A549 (cell line): Measurements from ENCODE around the gene RXRA. TPM values are rescaled to one million over a fixed set of nuclear protein-coding genes. Genes with fewer than 3 reads are reported as not detected.

ENCODE experiments used
- ATAC-seq, 2 experiments: fragments of 200-7000 bp in 1 of 2; fragments of >200 bp in 1 of 2; cut with Nextera tagmentation in 1 of 2; cut with Tn5 transposase in 1 of 2; 3 replicates each; pipeline versions ENCODE4 v1.8.0 to v1.9.1; 2018 to 2020; ENCODE audit warnings: mild to moderate bottlenecking in 1 of 2, moderate library complexity in 1 of 2
- CTCF ChIA-PET: fragments of 300-600 bp; sonication (Branson Sonifier 250); formaldehyde crosslinking; extraction: SDS; loops from one replicate; lab custom pipeline; 2021; ENCODE audit warnings: antibody characterized with exemption, inconsistent platforms; lab: Yijun Ruan, JAX
- POLR2A ChIA-PET: fragments of 350-600 bp; formaldehyde crosslinking; extraction: SDS; loops from one replicate; lab custom pipeline; 2021; ENCODE audit warnings: antibody characterized with exemption, inconsistent platforms; lab: Yijun Ruan, JAX
- DNase-seq, 2 experiments: peaks; one replicate each; pipeline versions ENCODE4 v3.0.0 to v3.0.0-alpha.2; 2011 to 2016; ENCODE audit warnings: low read depth in 1 of 2, low spot score in 1 of 2
- FAIRE-seq: peaks from 2 replicates; lab custom pipeline; 2011; peaks lifted over from hg19 to GRCh38; lab: Jason Lieb, UNC
- H3K27ac ChIP-seq, 2 experiments: fragments of >200 bp; sonication (Bioruptor Twin); formaldehyde crosslinking; 3 replicates each; pipeline ENCODE4 v1.5.1; 2016 to 2017
- H3K4me1 ChIP-seq: fragments of >200 bp; sonication (Bioruptor Twin); formaldehyde crosslinking; 3 replicates; pipeline ENCODE4 v1.6.1; 2016
- H3K4me2 ChIP-seq: fragments of >200 bp; sonication (Bioruptor Twin); formaldehyde crosslinking; 3 replicates; pipeline ENCODE4 v1.6.1; 2016
- H3K4me3 ChIP-seq: fragments of >200 bp; sonication (Bioruptor Twin); formaldehyde crosslinking; 3 replicates; pipeline ENCODE4 v1.5.1; 2016
- H3K9me3 ChIP-seq: fragments of >200 bp; sonication (Bioruptor Twin); formaldehyde crosslinking; 3 replicates; pipeline ENCODE4 v1.6.1; 2016
- CHD2 ChIP-seq: fragments of 150-350 bp; IDR thresholded peaks from 2 replicates; pipeline ENCODE4 v1.6.1; 2014; ENCODE audit warnings: low read length; ENCODE audit not compliant: partially characterized antibody
- EHF ChIP-seq: fragments of 250-450 bp; sonication (Bioruptor Pico); IDR thresholded peaks from 2 replicates; pipeline ENCODE4 v1.5.0; 2020; ENCODE audit warnings: mild to moderate bottlenecking
- EHMT2 ChIP-seq: fragments of 200-600 bp; sonication (generic); IDR thresholded peaks from 2 replicates; pipeline ENCODE4 v1.6.1; 2016; ENCODE audit warnings: antibody characterized with exemption, low read depth, mild to moderate bottlenecking, moderate library complexity
- GATA3 ChIP-seq: IDR thresholded peaks from 2 replicates; pipeline ENCODE4 v1.6.1; 2012; ENCODE audit warnings: borderline replicate concordance
- HEYL ChIP-seq: fragments of 250-450 bp; sonication (Bioruptor Pico); IDR thresholded peaks from 2 replicates; pipeline ENCODE4 v1.8.0; 2021; ENCODE audit warnings: mild to moderate bottlenecking, moderate library complexity
- HOXB13 ChIP-seq: fragments of 250-450 bp; sonication (Bioruptor Pico); IDR thresholded peaks from 2 replicates; pipeline ENCODE4 v1.5.0; 2020; ENCODE audit warnings: low read depth, mild to moderate bottlenecking, moderate library complexity
- HOXB5 ChIP-seq: fragments of 250-450 bp; sonication (Bioruptor Pico); IDR thresholded peaks from 2 replicates; pipeline ENCODE4 v1.5.0; 2020; ENCODE audit warnings: mild to moderate bottlenecking, moderate library complexity
- JUNB ChIP-seq: fragments of >200 bp; sonication (Bioruptor Twin); formaldehyde crosslinking; IDR thresholded peaks from 2 replicates; pipeline ENCODE4 v1.6.1; 2016
- PHF8 ChIP-seq: fragments of 200-600 bp; sonication (generic); IDR thresholded peaks from 2 replicates; pipeline ENCODE4 v1.6.1; 2016; ENCODE audit warnings: low read depth, mild to moderate bottlenecking, antibody characterized with exemption, moderate library complexity, borderline replicate concordance
- POLR2AphosphoS2 ChIP-seq: conservative IDR thresholded peaks from 2 replicates; pipeline ENCODE4 v1.6.1; 2012; ENCODE audit warnings: low read length, improper control_type of control experiment, inconsistent platforms
- RARB ChIP-seq: fragments of 250-450 bp; sonication (Bioruptor Pico); IDR thresholded peaks from 2 replicates; pipeline ENCODE4 v1.8.0; 2021; ENCODE audit warnings: mild to moderate bottlenecking, moderate library complexity
- RNF2 ChIP-seq: fragments of 200-600 bp; sonication (generic); IDR thresholded peaks from 2 replicates; pipeline ENCODE4 v1.6.1; 2016; ENCODE audit warnings: low read depth, mild to moderate bottlenecking, antibody characterized with exemption, moderate library complexity, borderline replicate concordance
- SREBF2 ChIP-seq: fragments of 450-650 bp; IDR thresholded peaks from 2 replicates; pipeline ENCODE4 v1.6.1; 2014; ENCODE audit warnings: mild to moderate bottlenecking, moderate library complexity
- TFCP2L1 ChIP-seq: fragments of 250-450 bp; sonication (Bioruptor Pico); IDR thresholded peaks from 2 replicates; pipeline ENCODE4 v1.5.0; 2021; ENCODE audit warnings: mild to moderate bottlenecking
- ZC3H11A ChIP-seq: fragments of 450-650 bp; IDR thresholded peaks from 2 replicates; pipeline ENCODE4 v1.6.1; 2014; ENCODE audit warnings: antibody characterized with exemption, mild to moderate bottlenecking
- ZNF302 ChIP-seq: fragments of 250-450 bp; sonication (Bioruptor Pico); IDR thresholded peaks from 2 replicates; pipeline ENCODE4 v1.9.0; 2021; ENCODE audit warnings: inconsistent platforms, mild to moderate bottlenecking, moderate library complexity
- WGBS: methylation state at CpG from one replicate; pipeline ENCODE4 v1.1.6; 2017; ENCODE audit errors: missing lambda C conversion rate; 5-methylcytosine and 5-hydroxymethylcytosine counted together
- polyA plus RNA-seq, 4 experiments: library from polyadenylated mRNA; depleted of rRNA in 3 of 4; stranded (reverse); fragments of >200 nt; fragmentation: RNase III in 1 of 4; extraction: RNeasy Plus Mini Kit Qiagen cat#74134 plus additional on column Dnase treatment in 1 of 4; gene quantifications; 2 replicates in 3 of 4; 3 replicates in 1 of 4; pipeline ENCODE4 v1.2.3, GENCODE V29; 2011 to 2017
- TF ChIP-seq, protein P1 (sequence below): fragments of 250-450 bp; sonication (Bioruptor Pico); IDR thresholded peaks from 2 replicates; pipeline ENCODE4 v1.5.0; 2020; ENCODE audit warnings: low read depth, mild to moderate bottlenecking, moderate library complexity
- TF ChIP-seq, protein P2 (sequence below): fragments of 450-650 bp; IDR thresholded peaks from 2 replicates; pipeline ENCODE4 v1.6.1; 2014; ENCODE audit warnings: antibody characterized with exemption
- TF ChIP-seq, protein P3 (sequence below): fragments of 200-600 bp; sonication (generic); IDR thresholded peaks from 2 replicates; pipeline ENCODE4 v1.6.1; 2016; ENCODE audit warnings: antibody characterized with exemption, mild to moderate bottlenecking, moderate library complexity

Gene RXRA
- polyA plus RNA-seq, 2 of the 4 experiments (the other 2 are of a cell fraction): 6.6 to 23.9 TPM

- H3K4me1 ChIP-seq: peaks cover 49% of the 10 kb centered on the region
- no peak overlapping the region for H3K4me2 ChIP-seq
- ATAC-seq (no peak), FAIRE-seq (no peak), DNase-seq (no peak)
- POLR2A ChIA-PET: no interaction called here
- WGBS: 95% methylated on average over 24 of the region's 30 CpGs
- H3K9me3 ChIP-seq: no peaks in the 10 kb centered on the region
- TF ChIP-seq GATA3 (no peak), HOXB13 (CRISPR knock-in tag) (no peak), PHF8 (no peak), SREBF2 (no peak), POLR2AphosphoS2 (no peak), RNF2 (no peak), RARB (CRISPR knock-in tag) (no peak), JUNB (no peak), EHF (CRISPR knock-in tag) (no peak)
- TF ChIP-seq, protein P1, sequence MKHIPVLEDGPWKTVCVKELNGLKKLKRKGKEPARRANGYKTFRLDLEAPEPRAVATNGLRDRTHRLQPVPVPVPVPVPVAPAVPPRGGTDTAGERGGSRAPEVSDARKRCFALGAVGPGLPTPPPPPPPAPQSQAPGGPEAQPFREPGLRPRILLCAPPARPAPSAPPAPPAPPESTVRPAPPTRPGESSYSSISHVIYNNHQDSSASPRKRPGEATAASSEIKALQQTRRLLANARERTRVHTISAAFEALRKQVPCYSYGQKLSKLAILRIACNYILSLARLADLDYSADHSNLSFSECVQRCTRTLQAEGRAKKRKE (CRISPR knock-in tag): no peak
- TF ChIP-seq, protein P2, sequence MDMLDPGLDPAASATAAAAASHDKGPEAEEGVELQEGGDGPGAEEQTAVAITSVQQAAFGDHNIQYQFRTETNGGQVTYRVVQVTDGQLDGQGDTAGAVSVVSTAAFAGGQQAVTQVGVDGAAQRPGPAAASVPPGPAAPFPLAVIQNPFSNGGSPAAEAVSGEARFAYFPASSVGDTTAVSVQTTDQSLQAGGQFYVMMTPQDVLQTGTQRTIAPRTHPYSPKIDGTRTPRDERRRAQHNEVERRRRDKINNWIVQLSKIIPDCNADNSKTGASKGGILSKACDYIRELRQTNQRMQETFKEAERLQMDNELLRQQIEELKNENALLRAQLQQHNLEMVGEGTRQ: no peak
- TF ChIP-seq, protein P3, sequence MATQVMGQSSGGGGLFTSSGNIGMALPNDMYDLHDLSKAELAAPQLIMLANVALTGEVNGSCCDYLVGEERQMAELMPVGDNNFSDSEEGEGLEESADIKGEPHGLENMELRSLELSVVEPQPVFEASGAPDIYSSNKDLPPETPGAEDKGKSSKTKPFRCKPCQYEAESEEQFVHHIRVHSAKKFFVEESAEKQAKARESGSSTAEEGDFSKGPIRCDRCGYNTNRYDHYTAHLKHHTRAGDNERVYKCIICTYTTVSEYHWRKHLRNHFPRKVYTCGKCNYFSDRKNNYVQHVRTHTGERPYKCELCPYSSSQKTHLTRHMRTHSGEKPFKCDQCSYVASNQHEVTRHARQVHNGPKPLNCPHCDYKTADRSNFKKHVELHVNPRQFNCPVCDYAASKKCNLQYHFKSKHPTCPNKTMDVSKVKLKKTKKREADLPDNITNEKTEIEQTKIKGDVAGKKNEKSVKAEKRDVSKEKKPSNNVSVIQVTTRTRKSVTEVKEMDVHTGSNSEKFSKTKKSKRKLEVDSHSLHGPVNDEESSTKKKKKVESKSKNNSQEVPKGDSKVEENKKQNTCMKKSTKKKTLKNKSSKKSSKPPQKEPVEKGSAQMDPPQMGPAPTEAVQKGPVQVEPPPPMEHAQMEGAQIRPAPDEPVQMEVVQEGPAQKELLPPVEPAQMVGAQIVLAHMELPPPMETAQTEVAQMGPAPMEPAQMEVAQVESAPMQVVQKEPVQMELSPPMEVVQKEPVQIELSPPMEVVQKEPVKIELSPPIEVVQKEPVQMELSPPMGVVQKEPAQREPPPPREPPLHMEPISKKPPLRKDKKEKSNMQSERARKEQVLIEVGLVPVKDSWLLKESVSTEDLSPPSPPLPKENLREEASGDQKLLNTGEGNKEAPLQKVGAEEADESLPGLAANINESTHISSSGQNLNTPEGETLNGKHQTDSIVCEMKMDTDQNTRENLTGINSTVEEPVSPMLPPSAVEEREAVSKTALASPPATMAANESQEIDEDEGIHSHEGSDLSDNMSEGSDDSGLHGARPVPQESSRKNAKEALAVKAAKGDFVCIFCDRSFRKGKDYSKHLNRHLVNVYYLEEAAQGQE: no peak
- H3K27ac ChIP-seq: no peak overlapping the region
- CTCF ChIA-PET: interaction anchor here (1.4 kb wide), 1 partner anchor 10 kb away, joined by 5 read pairs; no protein-coding TSS in a partner anchor
- H3K4me3 ChIP-seq: no peak overlapping the region
Measured at GRCh38 chr9:134331186-134332025, 5.2 kb downstream of the RXRA start.

- DNase-seq (no peak), FAIRE-seq (no peak), ATAC-seq (no peak)
- Histone ChIP-seq H3K4me3 (no peak overlapping the region), H3K4me2 (no peak overlapping the region), H3K27ac (peak overlapping the region in 1 of 2 experiments; percentile 4; a peak in 1 of 6 replicates), H3K9me3 (no peaks in the 10 kb centered on the region), H3K4me1 (peaks cover 49% of the 10 kb centered on the region)
- TF ChIP-seq HOXB5 (CRISPR knock-in tag) (no peak), CHD2 (no peak), ZNF302 (CRISPR knock-in tag) (no peak), TFCP2L1 (CRISPR knock-in tag) (no peak), ZC3H11A (no peak), JUNB (no peak), RNF2 (no peak), HEYL (CRISPR knock-in tag) (no peak), POLR2AphosphoS2 (no peak), EHMT2 (no peak)
- TF ChIP-seq, protein P1 (CRISPR knock-in tag): no peak
- ChIA-PET CTCF (interaction anchor here (1.4 kb wide), 1 partner anchor 9 kb away, joined by 5 read pairs; no protein-coding TSS in a partner anchor), POLR2A (no interaction called here)
- 93% methylated on average over 5 of the region's 13 CpGs for WGBS
Measured at GRCh38 chr9:134332266-134332665, 6.0 kb downstream of the RXRA start.
